CD1c-positive myeloid dendritic cell (primary cell): Measurements from ENCODE around the gene CNTN2.
A peak's percentile ranks its signal among the peaks of the same experiment; 100 is the strongest.

Experiments
- DNase-seq: peaks from one replicate; pipeline ENCODE4 v3.0.0-alpha.2; 2016; ENCODE audit errors: extremely low spot score

The CNTN2 gene

DNA sequence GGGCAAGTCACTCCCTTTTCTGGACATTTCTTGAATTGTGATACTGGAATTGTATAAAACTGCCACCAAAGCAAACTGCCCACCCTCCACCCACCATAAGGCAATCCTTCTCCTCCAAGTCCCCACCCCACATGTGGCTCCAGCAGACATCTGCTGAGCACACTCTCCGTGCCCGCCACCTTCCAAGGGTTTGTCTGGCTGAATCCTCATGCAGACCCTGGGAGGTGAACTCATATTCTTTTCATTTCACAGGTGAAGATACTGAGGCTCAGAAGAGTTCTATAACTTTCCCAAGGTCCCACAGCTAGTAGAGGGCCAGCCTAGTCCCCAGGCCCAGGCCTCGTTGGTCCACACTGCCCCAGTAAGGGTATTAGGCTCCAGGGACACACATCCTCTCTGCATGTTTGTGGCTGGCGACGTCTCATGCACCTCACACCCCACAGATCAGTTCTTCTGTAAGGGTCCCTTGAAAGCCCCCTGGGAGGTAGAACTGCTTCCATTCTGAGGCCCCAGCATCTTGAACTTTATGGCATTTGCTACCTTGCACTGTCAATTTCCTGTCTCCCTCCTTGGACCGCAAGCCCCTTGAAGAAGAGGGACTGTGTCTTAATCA is 14.1 kb downstream of the CNTN2 start:
- DNase-seq, result no peak

DNA sequence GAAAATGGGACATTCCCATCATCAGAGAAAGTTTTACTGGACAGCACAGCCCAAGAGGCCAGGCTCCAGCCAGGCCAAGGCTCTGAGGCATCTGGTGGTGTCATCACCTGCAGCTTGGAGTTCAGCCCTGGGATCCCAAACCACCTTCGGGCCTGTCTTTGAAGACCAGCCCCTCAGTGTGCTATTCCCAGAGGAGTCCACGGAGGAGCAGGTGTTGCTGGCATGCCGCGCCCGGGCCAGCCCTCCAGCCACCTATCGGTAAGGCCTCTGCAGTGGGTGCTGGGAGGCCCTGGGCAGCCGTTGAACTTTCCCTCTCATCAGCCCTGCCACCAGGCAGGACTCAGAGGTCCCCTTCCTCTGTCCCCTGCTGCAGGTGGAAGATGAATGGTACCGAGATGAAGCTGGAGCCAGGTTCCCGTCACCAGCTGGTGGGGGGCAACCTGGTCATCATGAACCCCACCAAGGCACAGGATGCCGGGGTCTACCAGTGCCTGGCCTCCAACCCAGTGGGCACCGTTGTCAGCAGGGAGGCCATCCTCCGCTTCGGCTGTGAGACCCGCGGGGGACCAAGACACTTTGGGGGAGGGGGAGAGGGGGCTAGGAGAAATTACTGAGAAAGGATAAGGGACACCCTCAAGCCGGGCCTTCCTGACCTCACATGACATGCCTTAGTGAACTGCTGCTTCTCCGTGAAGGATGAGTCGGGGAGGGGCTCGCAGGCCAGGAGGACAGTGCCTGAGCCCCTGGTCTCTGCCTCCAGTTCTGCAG is 15.0 kb downstream of the CNTN2 start:
- no peak for DNase-seq

GRCh38 chr1:205058853-205059252 is 15.8 kb downstream of the CNTN2 start:
- DNase-seq, result no peak

- DNase-seq, result no peak
Observed at GRCh38 chr1:205059660-205060059, 16.6 kb downstream of the CNTN2 start.

DNA sequence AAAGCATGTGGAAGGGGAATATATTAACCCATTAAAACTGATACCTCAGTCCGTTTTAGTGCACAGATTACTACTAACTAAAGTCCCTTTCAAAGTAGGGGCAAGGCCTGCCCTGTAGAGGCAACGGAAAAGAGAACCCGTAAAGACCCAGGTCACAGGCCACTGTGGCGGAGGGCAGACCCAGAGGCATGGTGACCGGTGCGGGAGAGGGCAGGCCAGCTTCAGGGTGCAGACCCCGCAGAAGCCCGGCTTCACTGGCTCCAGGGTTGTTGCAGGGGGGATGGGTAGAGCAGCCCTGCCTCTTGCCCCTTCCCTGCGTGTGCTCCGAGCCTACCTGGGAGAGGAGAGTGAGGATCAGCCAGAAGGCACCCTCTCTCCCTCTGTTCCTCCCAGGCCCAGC is 17.7 kb downstream of the CNTN2 start:
- no peak for DNase-seq

DNA sequence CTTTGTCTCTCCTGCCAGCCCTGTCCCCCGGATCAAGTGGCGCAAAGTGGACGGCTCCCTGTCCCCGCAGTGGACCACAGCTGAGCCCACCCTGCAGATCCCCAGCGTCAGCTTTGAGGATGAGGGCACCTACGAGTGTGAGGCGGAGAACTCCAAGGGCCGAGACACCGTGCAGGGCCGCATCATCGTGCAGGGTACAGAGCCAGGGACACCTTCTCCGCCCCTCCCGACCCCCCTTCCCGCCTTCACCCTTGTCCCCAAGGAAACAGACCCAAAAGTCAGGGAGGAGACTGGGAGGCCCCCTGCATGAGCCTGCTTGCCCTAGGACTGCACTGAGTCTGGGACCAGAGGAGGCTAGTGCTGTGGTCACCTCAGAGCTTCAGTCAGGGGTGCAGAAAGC is 18.2 kb downstream of the CNTN2 start:
- DNase-seq, result no peak

GRCh38 chr1:205061665-205062069 is 18.7 kb downstream of the CNTN2 start:
- DNase-seq, result peak; percentile 68

- no peak for DNase-seq
Observed at GRCh38 chr1:205062319-205062718, 19.3 kb downstream of the CNTN2 start.

DNA sequence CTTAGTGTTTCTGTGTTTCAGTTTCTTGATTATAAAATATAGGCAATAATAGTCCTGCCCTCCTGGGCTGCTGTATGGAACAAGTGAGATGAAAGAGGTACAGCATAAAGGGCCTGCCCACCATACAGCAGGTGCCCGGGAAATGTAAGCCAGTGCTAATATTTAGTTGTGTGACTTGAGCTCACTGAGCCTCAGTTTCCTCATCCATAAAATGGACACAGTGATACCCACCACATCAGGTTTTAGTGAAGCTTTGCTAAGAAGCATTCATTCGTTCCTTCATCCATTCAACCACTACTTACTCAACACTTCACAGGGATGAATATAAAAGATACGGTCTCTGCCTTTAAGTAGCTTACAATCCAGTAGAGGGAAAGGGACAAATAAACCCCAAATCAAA is 19.9 kb downstream of the CNTN2 start:
- no peak for DNase-seq

DNA sequence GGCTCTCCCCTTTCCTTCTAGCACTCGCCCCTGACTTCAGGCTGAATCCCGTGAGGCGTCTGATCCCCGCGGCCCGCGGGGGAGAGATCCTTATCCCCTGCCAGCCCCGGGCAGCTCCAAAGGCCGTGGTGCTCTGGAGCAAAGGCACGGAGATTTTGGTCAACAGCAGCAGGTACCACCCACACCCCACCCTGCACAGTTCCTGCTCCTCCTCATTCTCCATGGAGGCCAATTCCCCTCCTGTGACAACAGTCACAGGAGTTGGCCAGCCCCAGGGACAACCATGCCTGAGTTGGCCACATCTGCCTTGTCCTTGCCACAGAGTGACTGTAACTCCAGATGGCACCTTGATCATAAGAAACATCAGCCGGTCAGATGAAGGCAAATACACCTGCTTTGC is 21.3 kb downstream of the CNTN2 start:
- DNase-seq, result no peak

DNA sequence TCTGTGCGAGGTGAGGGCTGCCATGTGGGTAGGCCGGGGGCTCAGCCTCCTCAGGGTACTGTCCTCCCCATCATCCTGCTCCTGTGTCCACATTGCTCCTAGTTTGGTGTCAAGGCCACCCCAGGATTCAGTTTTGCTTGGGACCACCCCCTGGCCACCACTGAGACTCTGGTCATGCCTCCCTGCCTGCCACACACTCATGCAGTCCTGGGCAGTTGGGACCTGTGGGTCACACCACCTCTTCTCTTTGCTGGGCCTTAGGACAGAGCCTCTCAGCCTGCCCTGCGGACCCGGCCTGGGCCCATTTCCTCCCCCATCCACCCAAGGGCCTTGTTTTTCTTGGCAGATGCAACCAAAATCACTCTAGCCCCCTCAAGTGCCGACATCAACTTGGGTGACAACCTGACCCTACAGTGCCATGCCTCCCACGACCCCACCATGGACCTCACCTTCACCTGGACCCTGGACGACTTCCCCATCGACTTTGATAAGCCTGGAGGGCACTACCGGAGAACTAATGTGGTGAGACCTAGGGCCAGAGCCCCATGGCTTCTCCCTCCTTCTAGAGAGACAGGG is 21.8 kb downstream of the CNTN2 start:
- DNase-seq, result no peak

- DNase-seq, result no peak
Observed at GRCh38 chr1:205065666-205066065, 22.7 kb downstream of the CNTN2 start.

DNA sequence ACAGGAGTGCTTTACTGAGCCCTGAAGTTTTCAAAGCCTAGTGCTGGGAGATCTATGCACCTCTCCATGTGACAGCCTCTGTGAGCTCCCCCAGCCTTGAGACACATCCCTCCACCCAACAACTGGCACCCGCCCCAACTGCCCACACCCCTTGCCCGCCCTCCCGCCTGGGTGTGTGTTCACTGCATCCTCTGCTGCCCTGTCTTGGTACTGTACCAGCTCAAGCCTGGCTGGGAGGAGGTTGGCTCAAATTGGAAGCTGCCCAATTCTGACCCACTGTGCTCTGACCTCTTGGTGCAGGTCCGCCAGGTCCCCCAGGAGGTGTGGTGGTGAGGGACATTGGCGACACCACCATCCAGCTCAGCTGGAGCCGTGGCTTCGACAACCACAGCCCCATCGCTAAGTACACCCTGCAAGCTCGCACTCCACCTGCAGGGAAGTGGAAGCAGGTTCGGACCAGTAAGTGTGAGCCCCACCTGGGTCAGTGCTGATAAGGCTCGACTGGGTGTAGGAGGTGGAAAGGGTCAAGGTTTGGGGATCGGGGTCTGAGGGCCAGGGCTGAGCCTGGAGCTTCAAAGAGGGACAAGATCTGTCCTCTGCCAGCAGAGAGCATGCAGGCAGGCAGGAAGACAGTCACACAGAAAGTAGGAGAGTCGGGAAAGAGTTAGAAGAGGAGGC is 23.3 kb downstream of the CNTN2 start:
- DNase-seq, result no peak

DNA sequence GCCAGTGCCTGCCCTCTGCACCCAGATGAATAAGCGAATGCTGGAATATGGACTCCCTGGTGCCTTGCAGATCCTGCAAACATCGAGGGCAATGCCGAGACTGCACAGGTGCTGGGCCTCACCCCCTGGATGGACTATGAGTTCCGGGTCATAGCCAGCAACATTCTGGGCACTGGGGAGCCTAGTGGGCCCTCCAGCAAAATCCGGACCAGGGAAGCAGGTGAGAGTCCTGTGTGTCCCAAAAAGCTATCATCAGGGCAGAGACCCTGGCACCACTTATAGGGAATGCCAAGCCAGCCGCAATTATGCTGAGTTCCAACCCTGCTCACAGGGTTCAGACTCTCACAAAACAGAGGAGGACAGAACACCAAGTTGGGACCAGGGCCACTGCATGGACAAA is 24.0 kb downstream of the CNTN2 start:
- DNase-seq, result no peak

DNA sequence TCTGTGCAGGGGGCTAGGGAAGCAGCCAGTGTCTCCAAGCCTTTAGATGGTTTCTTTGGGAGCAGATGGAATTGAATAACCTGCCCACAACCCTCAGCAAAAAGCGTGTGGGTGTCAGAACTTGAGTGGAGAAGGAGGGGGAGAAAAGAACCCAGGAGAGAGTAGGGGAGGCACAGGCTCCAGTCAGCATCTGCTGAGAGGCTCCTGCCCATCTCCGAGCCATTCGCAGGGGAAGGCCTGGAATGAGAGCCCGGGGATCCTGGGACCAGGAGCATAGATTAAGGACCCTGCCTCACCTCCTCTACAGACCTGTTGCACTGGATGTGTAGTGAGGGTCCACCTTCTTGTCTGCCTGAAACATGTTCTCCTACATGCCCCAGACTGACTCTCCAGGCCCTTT is 25.0 kb downstream of the CNTN2 start:
- DNase-seq, result no peak

GRCh38 chr1:205068457-205069040 is 25.5 kb downstream of the CNTN2 start:
- no peak for DNase-seq

DNA sequence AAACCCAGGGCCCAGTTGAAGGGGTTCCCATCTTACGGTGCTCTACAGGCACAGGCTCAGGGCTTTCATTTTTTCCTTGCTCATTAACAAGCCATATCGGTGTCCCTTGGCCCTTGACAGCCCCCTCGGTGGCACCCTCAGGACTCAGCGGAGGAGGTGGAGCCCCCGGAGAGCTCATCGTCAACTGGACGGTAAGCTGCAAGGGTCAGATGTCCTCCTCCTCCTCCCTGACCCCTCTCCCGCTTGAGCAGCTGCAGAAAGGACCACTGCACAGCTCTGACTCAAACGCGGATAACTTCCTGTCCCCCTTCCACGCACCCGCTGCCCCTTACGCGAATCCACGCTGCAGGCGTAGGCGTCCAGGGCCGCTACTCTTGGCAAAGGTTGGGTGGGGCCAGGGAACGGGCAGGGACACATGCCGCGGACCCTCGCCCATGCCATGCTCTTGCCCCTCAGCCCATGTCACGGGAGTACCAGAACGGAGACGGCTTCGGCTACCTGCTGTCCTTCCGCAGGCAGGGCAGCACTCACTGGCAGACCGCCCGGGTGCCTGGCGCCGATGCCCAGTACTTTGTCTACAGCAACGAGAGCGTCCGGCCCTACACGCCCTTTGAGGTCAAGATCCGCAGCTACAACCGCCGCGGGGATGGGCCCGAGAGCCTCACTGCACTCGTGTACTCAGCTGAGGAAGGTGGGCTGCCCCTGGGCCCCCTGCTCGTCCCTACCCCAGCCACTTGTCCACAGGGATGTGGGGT is 26.5 kb downstream of the CNTN2 start:
- no peak for DNase-seq

- no peak for DNase-seq
Observed at GRCh38 chr1:205071028-205071409, 28.0 kb downstream of the CNTN2 start.

DNA sequence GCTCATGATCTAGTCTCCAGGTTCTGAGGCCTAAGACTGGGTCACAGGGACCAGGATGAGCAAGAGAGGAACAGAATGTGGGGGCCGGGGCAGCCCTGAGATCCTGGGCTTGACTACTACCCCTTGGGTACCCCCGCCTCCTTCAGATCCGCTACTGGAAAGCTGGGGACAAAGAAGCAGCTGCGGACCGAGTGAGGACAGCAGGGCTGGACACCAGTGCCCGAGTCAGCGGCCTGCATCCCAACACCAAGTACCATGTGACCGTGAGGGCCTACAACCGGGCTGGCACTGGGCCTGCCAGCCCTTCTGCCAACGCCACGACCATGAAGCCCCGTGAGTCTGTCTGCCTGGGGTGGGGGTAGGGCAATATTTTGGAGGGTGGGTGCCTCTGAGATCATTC is 28.8 kb downstream of the CNTN2 start:
- no peak for DNase-seq

DNA sequence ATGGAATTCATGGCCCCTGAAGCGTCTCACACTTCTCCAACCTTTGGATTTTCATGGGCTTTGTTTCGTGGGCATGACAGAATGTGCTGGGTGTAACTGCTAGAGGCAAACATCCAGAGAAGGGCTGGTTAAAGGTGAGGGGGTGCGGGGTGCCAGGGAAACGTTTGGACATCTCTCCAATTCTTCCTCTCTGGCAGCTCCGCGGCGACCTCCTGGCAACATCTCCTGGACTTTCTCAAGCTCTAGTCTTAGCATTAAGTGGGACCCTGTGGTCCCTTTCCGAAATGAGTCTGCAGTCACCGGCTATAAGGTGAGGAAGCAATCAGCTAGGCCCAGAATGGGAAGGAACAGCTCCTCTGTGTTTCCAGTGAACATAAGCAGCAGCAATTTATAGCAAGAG is 29.3 kb downstream of the CNTN2 start:
- no peak for DNase-seq

DNA sequence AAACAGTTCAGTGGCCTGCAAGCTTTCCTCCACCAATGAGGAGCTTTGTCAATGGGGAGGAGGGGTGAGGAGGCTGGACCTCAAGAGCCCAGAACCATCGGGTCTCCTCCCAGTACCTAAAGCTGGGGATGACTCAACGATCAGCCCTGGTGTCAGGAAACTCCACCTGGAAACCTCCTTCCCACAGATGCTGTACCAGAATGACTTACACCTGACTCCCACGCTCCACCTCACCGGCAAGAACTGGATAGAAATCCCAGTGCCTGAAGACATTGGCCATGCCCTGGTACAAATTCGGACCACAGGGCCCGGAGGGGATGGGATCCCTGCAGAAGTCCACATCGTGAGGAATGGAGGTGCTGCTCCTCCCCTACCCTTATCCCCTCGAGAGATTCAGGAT is 29.9 kb downstream of the CNTN2 start:
- DNase-seq, result no peak

DNA sequence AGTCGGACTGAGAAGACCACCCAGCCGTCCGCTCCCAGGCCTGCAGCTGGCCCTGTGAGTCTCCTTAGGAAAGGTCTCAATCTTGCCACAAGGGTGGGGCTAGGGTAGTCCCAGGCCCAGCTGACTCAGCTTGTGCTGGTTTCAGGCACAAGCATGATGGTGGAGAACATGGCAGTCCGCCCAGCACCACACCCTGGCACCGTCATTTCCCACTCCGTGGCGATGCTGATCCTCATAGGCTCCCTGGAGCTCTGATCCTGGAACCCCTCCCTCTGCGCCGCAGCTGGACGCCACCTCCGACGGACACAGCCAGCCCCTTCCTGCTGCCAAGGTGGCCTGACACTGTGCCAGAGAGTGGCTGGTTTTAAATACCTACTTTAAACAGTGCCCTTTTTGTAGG is 30.5 kb downstream of the CNTN2 start:
- no peak for DNase-seq
